Upper lobe of left lung (tissue), 4 donors: Measurements from ENCODE around the gene NRXN3.

Source experiments
- EP300 ChIP-seq, 4 donors: sonication (generic); formaldehyde crosslinking; IDR thresholded peaks; one replicate each; pipeline ENCODE4 v1.5.1; 2017; ENCODE audit warnings: antibody characterized with exemption in 4 of 4, control low read depth in 2 of 4
- POLR2A ChIP-seq, 4 donors: fragments of 450-650 bp; IDR thresholded peaks; one replicate each; pipeline ENCODE4 v1.5.1; 2016 to 2017; ENCODE audit warnings: antibody characterized with exemption in 4 of 4, mild to moderate bottlenecking in 2 of 4
- POLR2AphosphoS5 ChIP-seq, 2 donors: sonication (generic); formaldehyde crosslinking; IDR thresholded peaks; one replicate each; pipeline ENCODE4 v1.5.1; 2017; ENCODE audit warnings: antibody characterized with exemption in 2 of 2
- TF ChIP-seq, protein P1 (sequence below), 6 experiments: fragments of 450-650 bp in 4 of 6; fragments of 200-600 bp in 2 of 6; sonication (generic) in 2 of 6; IDR thresholded peaks; one replicate each; pipeline ENCODE4 v1.5.1; 2016 to 2019; ENCODE audit warnings: antibody characterized with exemption in 6 of 6

DNA sequence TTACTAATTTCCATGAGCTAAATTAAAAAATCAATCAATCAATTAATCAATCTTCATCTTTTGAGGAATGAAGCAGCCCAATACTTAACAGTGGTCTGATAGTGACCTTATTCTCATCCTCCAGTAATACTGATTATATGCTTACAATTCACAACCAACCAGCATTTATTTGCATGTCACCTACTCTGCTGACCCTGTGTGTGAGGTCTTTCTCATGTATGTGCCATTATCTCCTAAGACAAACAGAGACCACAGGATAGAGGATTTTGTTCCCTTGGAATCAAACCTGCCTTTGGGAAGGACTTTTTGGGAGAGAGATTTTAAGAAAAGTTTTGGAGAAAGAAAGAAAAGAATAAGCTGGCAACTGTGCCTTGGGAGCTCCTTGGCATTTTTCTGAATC, 197.2 kb downstream of the NRXN3 start:
- TF ChIP-seq POLR2AphosphoS5 (IDR thresholded peaks at IDR 0.05) (no peak), POLR2A (IDR thresholded peaks at IDR 0.05) (no peak), EP300 (IDR thresholded peaks at IDR 0.05) (no peak)
- TF ChIP-seq, protein P1, sequence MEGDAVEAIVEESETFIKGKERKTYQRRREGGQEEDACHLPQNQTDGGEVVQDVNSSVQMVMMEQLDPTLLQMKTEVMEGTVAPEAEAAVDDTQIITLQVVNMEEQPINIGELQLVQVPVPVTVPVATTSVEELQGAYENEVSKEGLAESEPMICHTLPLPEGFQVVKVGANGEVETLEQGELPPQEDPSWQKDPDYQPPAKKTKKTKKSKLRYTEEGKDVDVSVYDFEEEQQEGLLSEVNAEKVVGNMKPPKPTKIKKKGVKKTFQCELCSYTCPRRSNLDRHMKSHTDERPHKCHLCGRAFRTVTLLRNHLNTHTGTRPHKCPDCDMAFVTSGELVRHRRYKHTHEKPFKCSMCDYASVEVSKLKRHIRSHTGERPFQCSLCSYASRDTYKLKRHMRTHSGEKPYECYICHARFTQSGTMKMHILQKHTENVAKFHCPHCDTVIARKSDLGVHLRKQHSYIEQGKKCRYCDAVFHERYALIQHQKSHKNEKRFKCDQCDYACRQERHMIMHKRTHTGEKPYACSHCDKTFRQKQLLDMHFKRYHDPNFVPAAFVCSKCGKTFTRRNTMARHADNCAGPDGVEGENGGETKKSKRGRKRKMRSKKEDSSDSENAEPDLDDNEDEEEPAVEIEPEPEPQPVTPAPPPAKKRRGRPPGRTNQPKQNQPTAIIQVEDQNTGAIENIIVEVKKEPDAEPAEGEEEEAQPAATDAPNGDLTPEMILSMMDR (IDR thresholded peaks at IDR 0.05): no peak
